H9 (cell line): ENCODE measurements around the gene SH3GLB2. TPM values are rescaled to one million over a fixed set of nuclear protein-coding genes. Genes with fewer than 3 reads are reported as not detected.

Source experiments
- DNase-seq: peaks from one replicate; pipeline ENCODE4 v3.0.0-alpha.2; 2017
- H2AFZ ChIP-seq: one replicate; pipeline ENCODE4 v1.6.1; 2013; ENCODE audit warnings: mild to moderate bottlenecking, low read length, control low read depth, moderate library complexity
- H2AK5ac ChIP-seq: 2 replicates; pipeline ENCODE4 v1.6.1; 2013; ENCODE audit warnings: low read length, control low read depth, mixed read lengths; ENCODE audit not compliant: insufficient read length
- H2BK120ac ChIP-seq: one replicate; pipeline ENCODE4 v1.6.1; 2013; ENCODE audit warnings: low read depth, mild to moderate bottlenecking, low read length, control low read depth, inconsistent platforms; ENCODE audit not compliant: poor library complexity, severe bottlenecking
- H2BK12ac ChIP-seq: 2 replicates; pipeline ENCODE4 v1.6.1; 2013; ENCODE audit warnings: low read length, control low read depth, mixed read lengths, low read depth; ENCODE audit not compliant: insufficient read length
- H2BK15ac ChIP-seq: 2 replicates; pipeline ENCODE4 v1.6.1; 2013; ENCODE audit warnings: low read depth, low read length, control low read depth
- H2BK20ac ChIP-seq: one replicate; pipeline ENCODE4 v1.6.1; 2013; ENCODE audit warnings: low read depth, mild to moderate bottlenecking, low read length, control low read depth, inconsistent platforms; ENCODE audit not compliant: poor library complexity, severe bottlenecking
- H2BK5ac ChIP-seq: 2 replicates; pipeline ENCODE4 v1.6.1; 2013; ENCODE audit warnings: low read length, control low read depth, mixed read lengths; ENCODE audit not compliant: insufficient read length
- H3K14ac ChIP-seq: 2 replicates; pipeline ENCODE4 v1.6.1; 2013; ENCODE audit warnings: low read length, control low read depth; ENCODE audit not compliant: insufficient read depth
- H3K18ac ChIP-seq: 2 replicates; pipeline ENCODE4 v1.6.1; 2013; ENCODE audit warnings: low read depth, mild to moderate bottlenecking, mixed read lengths, low read length, control low read depth; ENCODE audit not compliant: insufficient read length
- H3K23ac ChIP-seq: 2 replicates; pipeline ENCODE4 v1.6.1; 2013; ENCODE audit warnings: low read length, control low read depth, mixed read lengths, low read depth; ENCODE audit not compliant: insufficient read length
- H3K23me2 ChIP-seq: 2 replicates; pipeline ENCODE4 v1.6.1; 2013; ENCODE audit warnings: low read depth, mild to moderate bottlenecking, mixed read lengths, low read length, control low read depth; ENCODE audit not compliant: insufficient read length, poor library complexity, severe bottlenecking
- H3K27ac ChIP-seq: 2 replicates; pipeline ENCODE4 v1.5.1; 2013; ENCODE audit warnings: low read length, control low read depth, mixed read lengths, low read depth; ENCODE audit not compliant: insufficient read length
- H3K27me3 ChIP-seq: 2 replicates; pipeline ENCODE4 v1.6.1; 2013; ENCODE audit warnings: low read length, control low read depth, inconsistent platforms; ENCODE audit not compliant: insufficient read depth
- H3K4ac ChIP-seq: 2 replicates; pipeline ENCODE4 v1.6.1; 2013; ENCODE audit warnings: low read depth, mild to moderate bottlenecking, control low read depth, inconsistent platforms, low read length, moderate library complexity
- H3K4me1 ChIP-seq: 2 replicates; pipeline ENCODE4 v1.6.1; 2013; ENCODE audit warnings: low read length, control low read depth, inconsistent platforms; ENCODE audit not compliant: insufficient read depth
- H3K4me2 ChIP-seq: 2 replicates; pipeline ENCODE4 v1.6.1; 2013; ENCODE audit warnings: low read length, control low read depth, mixed read lengths; ENCODE audit not compliant: insufficient read length, insufficient read depth
- H3K56ac ChIP-seq: 2 replicates; pipeline ENCODE4 v1.6.1; 2013; ENCODE audit warnings: low read depth, mild to moderate bottlenecking, mixed read lengths, low read length, control low read depth; ENCODE audit not compliant: insufficient read length
- H3K79me1 ChIP-seq: 2 replicates; pipeline ENCODE4 v1.6.1; 2013; ENCODE audit warnings: low read depth, mild to moderate bottlenecking, moderate library complexity, low read length, control low read depth, inconsistent platforms; ENCODE audit not compliant: insufficient read depth, poor library complexity, severe bottlenecking
- H3K79me2 ChIP-seq: 2 replicates; pipeline ENCODE4 v1.6.1; 2013; ENCODE audit warnings: low read length, control low read depth, inconsistent platforms; ENCODE audit not compliant: insufficient read depth
- H3K9ac ChIP-seq: 2 replicates; pipeline ENCODE4 v1.6.1; 2013; ENCODE audit warnings: low read length, control low read depth, mixed read lengths; ENCODE audit not compliant: insufficient read length; ENCODE audit errors: extremely low read depth
- H3K9me3 ChIP-seq: one replicate; pipeline ENCODE4 v1.6.1; 2013; ENCODE audit warnings: low read depth, low read length, inconsistent platforms; ENCODE audit not compliant: control insufficient read depth
- H3T11ph ChIP-seq: one replicate; pipeline ENCODE4 v1.6.1; 2013; ENCODE audit warnings: mild to moderate bottlenecking, low read length, control low read depth, inconsistent platforms
- H4K20me1 ChIP-seq: one replicate; pipeline ENCODE4 v1.6.1; 2013; ENCODE audit not compliant: control insufficient read depth, insufficient read length, insufficient read depth
- H4K5ac ChIP-seq: 2 replicates; pipeline ENCODE4 v1.6.1; 2013; ENCODE audit warnings: low read depth, mild to moderate bottlenecking, mixed read lengths, low read length, control low read depth; ENCODE audit not compliant: insufficient read length
- H4K8ac ChIP-seq: replicated peaks from 2 replicates; pipeline ENCODE4 v1.6.1; 2013; ENCODE audit warnings: low read length, control low read depth, mixed read lengths, low read depth; ENCODE audit not compliant: insufficient read length
- H4K91ac ChIP-seq: 2 replicates; pipeline ENCODE4 v1.6.1; 2013; ENCODE audit warnings: low read depth, mild to moderate bottlenecking, moderate library complexity, mixed read lengths, low read length, control low read depth; ENCODE audit not compliant: insufficient read length
- H3K27ac Mint-ChIP-seq, 3 experiments: 2 replicates in 2 of 3; 3 replicates in 1 of 3; pipeline ENCODE4 v1.8.0; 2020 to 2021; ENCODE audit warnings: mixed read lengths in 3 of 3, mild to moderate bottlenecking in 1 of 3, moderate library complexity in 1 of 3
- H3K27me3 Mint-ChIP-seq: 2 replicates; pipeline ENCODE4 v1.8.0; 2021; ENCODE audit warnings: low read depth, mild to moderate bottlenecking, moderate library complexity, mixed read lengths
- H3K36me3 Mint-ChIP-seq, 3 experiments: 2 replicates in 2 of 3; 3 replicates in 1 of 3; pipeline ENCODE4 v1.8.0; 2020 to 2021; ENCODE audit warnings: low read depth in 3 of 3, mixed read lengths in 3 of 3; ENCODE audit not compliant: insufficient read depth in 1 of 3
- H3K4me1 Mint-ChIP-seq, 2 experiments: 2 replicates each; pipeline ENCODE4 v1.8.0; 2020; ENCODE audit warnings: mixed read lengths in 2 of 2
- H3K4me3 Mint-ChIP-seq, 2 experiments: 2 replicates in 1 of 2; 3 replicates in 1 of 2; pipeline ENCODE4 v1.8.0; 2020 to 2021; ENCODE audit warnings: mild to moderate bottlenecking in 2 of 2, mixed read lengths in 2 of 2, moderate library complexity in 1 of 2
- H3K9me3 Mint-ChIP-seq, 2 experiments: 2 replicates in 1 of 2; 3 replicates in 1 of 2; pipeline ENCODE4 v1.8.0; 2020; ENCODE audit warnings: mild to moderate bottlenecking in 2 of 2, mixed read lengths in 2 of 2, moderate library complexity in 1 of 2
- WGBS: extraction: QIAGEN DNeasy Blood & Tissue Kit; methylation state at CpG from one replicate; pipeline ENCODE4 v1.1.7; 2013; ENCODE audit warnings: missing lambda C conversion rate, low lambda C conversion rate, mixed read lengths; ENCODE audit not compliant: insufficient read length; ENCODE audit errors: extremely low coverage; 5-methylcytosine and 5-hydroxymethylcytosine counted together
- total RNA-seq: library from RNA; stranded (reverse); gene quantifications from 2 replicates; pipeline ENCODE4 v1.2.1, GENCODE V29; 2021
- TF ChIP-seq, protein P1 (sequence below): fragments of 200-600 bp; sonication (generic); conservative IDR thresholded peaks from 3 replicates; pipeline ENCODE4 v1.8.0; 2021; ENCODE audit warnings: antibody characterized with exemption, mild to moderate bottlenecking

Gene SH3GLB2
- total RNA-seq, 1 experiment from 2014 or later: 69.5 TPM

DNA sequence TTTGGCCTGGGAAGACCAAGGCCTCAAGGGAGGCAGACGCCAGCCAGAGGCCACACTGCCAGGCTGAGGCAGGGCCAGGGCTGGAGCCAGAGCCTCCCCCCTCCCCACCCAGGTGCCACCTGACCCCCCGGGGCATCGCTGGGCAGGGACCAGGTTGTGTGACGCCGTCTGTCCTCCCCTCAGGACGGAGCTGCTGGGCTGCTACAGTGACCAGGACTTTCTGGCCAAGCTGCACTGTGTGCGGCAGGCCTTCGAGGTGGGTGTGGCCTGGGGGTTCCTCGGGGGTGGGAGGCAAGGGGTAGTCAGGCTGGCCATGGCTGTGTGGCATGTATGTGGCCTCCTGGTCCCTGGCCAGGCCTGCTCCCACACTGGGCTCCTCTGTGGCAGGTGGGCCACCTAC, 34.9 kb upstream of the SH3GLB2 start:
- DNase-seq: no peak
- H3K23ac ChIP-seq: no peak overlapping the region
- H3K9me3 ChIP-seq: no peaks in the 10 kb centered on the region
- TF ChIP-seq, protein P1, sequence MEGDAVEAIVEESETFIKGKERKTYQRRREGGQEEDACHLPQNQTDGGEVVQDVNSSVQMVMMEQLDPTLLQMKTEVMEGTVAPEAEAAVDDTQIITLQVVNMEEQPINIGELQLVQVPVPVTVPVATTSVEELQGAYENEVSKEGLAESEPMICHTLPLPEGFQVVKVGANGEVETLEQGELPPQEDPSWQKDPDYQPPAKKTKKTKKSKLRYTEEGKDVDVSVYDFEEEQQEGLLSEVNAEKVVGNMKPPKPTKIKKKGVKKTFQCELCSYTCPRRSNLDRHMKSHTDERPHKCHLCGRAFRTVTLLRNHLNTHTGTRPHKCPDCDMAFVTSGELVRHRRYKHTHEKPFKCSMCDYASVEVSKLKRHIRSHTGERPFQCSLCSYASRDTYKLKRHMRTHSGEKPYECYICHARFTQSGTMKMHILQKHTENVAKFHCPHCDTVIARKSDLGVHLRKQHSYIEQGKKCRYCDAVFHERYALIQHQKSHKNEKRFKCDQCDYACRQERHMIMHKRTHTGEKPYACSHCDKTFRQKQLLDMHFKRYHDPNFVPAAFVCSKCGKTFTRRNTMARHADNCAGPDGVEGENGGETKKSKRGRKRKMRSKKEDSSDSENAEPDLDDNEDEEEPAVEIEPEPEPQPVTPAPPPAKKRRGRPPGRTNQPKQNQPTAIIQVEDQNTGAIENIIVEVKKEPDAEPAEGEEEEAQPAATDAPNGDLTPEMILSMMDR: no peak
- H3K4me1 Mint-ChIP-seq: no peaks in the 10 kb centered on the region
- no peak overlapping the region for H4K91ac ChIP-seq
- H3K36me3 Mint-ChIP-seq: peaks cover 19 to 56% (median 49%) of the 10 kb centered on the region in 3 experiments; a peak in 6 of 7 replicates
- no peak overlapping the region for H2AK5ac ChIP-seq
- no peak overlapping the region for H2BK20ac ChIP-seq
- no peak overlapping the region for H2AFZ ChIP-seq
- no peak overlapping the region for H3K4me3 Mint-ChIP-seq
- H3K27me3 ChIP-seq: no peaks in the 10 kb centered on the region
- H3T11ph ChIP-seq: no peak overlapping the region
- H3K4me1 ChIP-seq: no peaks in the 10 kb centered on the region
- H3K9ac ChIP-seq: no peak overlapping the region
- no peak overlapping the region for H3K14ac ChIP-seq
- H4K20me1 ChIP-seq: no peaks in the 10 kb centered on the region
- no peak overlapping the region for H3K56ac ChIP-seq
- H3K27me3 Mint-ChIP-seq: no peaks in the 10 kb centered on the region; the same call in 1 of the 2 replicates
- H3K79me1 ChIP-seq: no peaks in the 10 kb centered on the region
- no peak overlapping the region for H3K4ac ChIP-seq
- H2BK15ac ChIP-seq: no peak overlapping the region
- no peaks in the 10 kb centered on the region for H3K9me3 Mint-ChIP-seq
- no peak overlapping the region for H3K27ac ChIP-seq
- no peak overlapping the region for H2BK12ac ChIP-seq
- H4K5ac ChIP-seq: no peak overlapping the region
- no peak overlapping the region for H2BK5ac ChIP-seq
- H3K79me2 ChIP-seq: no peaks in the 10 kb centered on the region
- no peak overlapping the region for H3K4me2 ChIP-seq
- no CpG with 5 or more reads among the region's 9 CpGs for WGBS
- no peaks in the 10 kb centered on the region for H3K23me2 ChIP-seq
- H2BK120ac ChIP-seq: no peak overlapping the region
- H3K27ac Mint-ChIP-seq: no peak overlapping the region
- no peak overlapping the region for H4K8ac ChIP-seq
- no peak overlapping the region for H3K18ac ChIP-seq
